HEK293 (cell line): ENCODE results near the gene FOXO1.
A peak's percentile ranks its signal among the peaks of the same experiment; 100 is the strongest.

ENCODE experiments used
- CTCF ChIA-PET: fragments of 350-600 bp; formaldehyde crosslinking; extraction: SDS; loops from one replicate; lab custom pipeline; 2021; ENCODE audit warnings: antibody characterized with exemption; lab: Yijun Ruan, JAX
- POLR2A ChIA-PET: fragments of 300-600 bp; formaldehyde crosslinking; extraction: SDS; loops from one replicate; lab custom pipeline; 2020; ENCODE audit warnings: antibody characterized with exemption, inconsistent platforms; lab: Yijun Ruan, JAX
- H3K27ac ChIP-seq: fragments of 200-500 bp; sonication (Bioruptor generic); 2 replicates; pipeline ENCODE4 v1.5.1; 2014; ENCODE audit warnings: low read depth, low read length, control low read depth, inconsistent platforms; ENCODE audit errors: extremely low read depth
- H3K36me3 ChIP-seq, 2 experiments: fragments of 200-500 bp in 1 of 2; sonication (Bioruptor generic) in 1 of 2; 1 replicate in 1 of 2; 2 replicates in 1 of 2; pipeline ENCODE4 v1.5.1; 2014 to 2017; ENCODE audit warnings: inconsistent platforms in 2 of 2, low read length in 2 of 2; ENCODE audit not compliant: control insufficient read depth in 2 of 2, insufficient read depth in 1 of 2
- H3K4me1 ChIP-seq: fragments of 200-500 bp; sonication (Bioruptor generic); 2 replicates; pipeline ENCODE4 v1.5.1; 2014; ENCODE audit warnings: mild to moderate bottlenecking, low read length, inconsistent platforms; ENCODE audit not compliant: control insufficient read depth, insufficient read depth
- H3K4me3 ChIP-seq: 2 replicates; pipeline ENCODE4 v1.5.1; 2011; ENCODE audit warnings: low read depth, mild to moderate bottlenecking, control low read depth, low read length, moderate library complexity
- H3K9me3 ChIP-seq: fragments of 200-500 bp; sonication (Bioruptor generic); 2 replicates; pipeline ENCODE4 v1.5.1; 2014; ENCODE audit warnings: low read depth, low read length, inconsistent platforms; ENCODE audit not compliant: control insufficient read depth, insufficient read depth
- GLI4 ChIP-seq: fragments of 450-650 bp; formaldehyde crosslinking; IDR thresholded peaks from 2 replicates; pipeline ENCODE4 v1.5.1; 2016; ENCODE audit warnings: missing biosample characterization, missing genetic modification characterization
- HOXC10 ChIP-seq: sonication (generic); formaldehyde crosslinking; IDR thresholded peaks from 2 replicates; pipeline ENCODE4 v1.8.1; 2023; ENCODE audit warnings: mild to moderate bottlenecking, missing genetic modification reagents
- HOXD13 ChIP-seq: sonication (generic); formaldehyde crosslinking; IDR thresholded peaks from 2 replicates; pipeline ENCODE4 v1.8.0; 2022; ENCODE audit warnings: missing genetic modification reagents, borderline replicate concordance
- KLF1 ChIP-seq: fragments of 450-650 bp; formaldehyde crosslinking; IDR thresholded peaks from 2 replicates; pipeline ENCODE4 v1.5.1; 2016; ENCODE audit warnings: missing biosample characterization, missing genetic modification characterization
- KLF10 ChIP-seq: fragments of 450-650 bp; IDR thresholded peaks from 2 replicates; pipeline ENCODE4 v1.5.1; 2018; ENCODE audit warnings: missing biosample characterization, mild to moderate bottlenecking, missing genetic modification characterization
- KLF8 ChIP-seq: fragments of 450-650 bp; formaldehyde crosslinking; IDR thresholded peaks from 2 replicates; pipeline ENCODE4 v1.5.1; 2016; ENCODE audit warnings: missing biosample characterization, missing genetic modification characterization
- OVOL3 ChIP-seq: fragments of 450-650 bp; formaldehyde crosslinking; IDR thresholded peaks from 2 replicates; pipeline ENCODE4 v1.5.1; 2016; ENCODE audit warnings: missing biosample characterization, missing genetic modification characterization
- PRDM2 ChIP-seq: fragments of 450-650 bp; formaldehyde crosslinking; IDR thresholded peaks from 2 replicates; pipeline ENCODE4 v1.5.1; 2016; ENCODE audit warnings: missing biosample characterization, missing genetic modification characterization, borderline replicate concordance
- SETDB1 ChIP-seq: IDR thresholded peaks from one replicate; pipeline ENCODE4 v1.6.1; 2017; ENCODE audit warnings: mild to moderate bottlenecking, low read length, moderate library complexity, mixed read lengths; ENCODE audit not compliant: insufficient read length
- TSHZ1 ChIP-seq: fragments of 450-650 bp; formaldehyde crosslinking; IDR thresholded peaks from 2 replicates; pipeline ENCODE4 v1.5.1; 2016; ENCODE audit warnings: missing biosample characterization, missing genetic modification characterization, borderline replicate concordance
- YY1 ChIP-seq: fragments of 450-650 bp; formaldehyde crosslinking; IDR thresholded peaks from 2 replicates; pipeline ENCODE4 v1.5.1; 2018; ENCODE audit warnings: missing biosample characterization, missing genetic modification characterization
- ZBTB11 ChIP-seq: fragments of 450-650 bp; formaldehyde crosslinking; conservative IDR thresholded peaks from 2 replicates; pipeline ENCODE4 v1.5.1; 2016; ENCODE audit warnings: low read depth, missing biosample characterization, missing genetic modification characterization
- ZEB2 ChIP-seq: fragments of 450-650 bp; formaldehyde crosslinking; IDR thresholded peaks from 2 replicates; pipeline ENCODE4 v1.5.1; 2016; ENCODE audit warnings: missing biosample characterization, missing genetic modification characterization
- ZFP69B ChIP-seq: fragments of 450-650 bp; formaldehyde crosslinking; IDR thresholded peaks from 2 replicates; pipeline ENCODE4 v1.5.1; 2016; ENCODE audit warnings: missing biosample characterization, missing genetic modification characterization
- ZNF132 ChIP-seq: fragments of 450-650 bp; formaldehyde crosslinking; IDR thresholded peaks from 2 replicates; pipeline ENCODE4 v1.5.1; 2017; ENCODE audit warnings: missing biosample characterization, missing genetic modification characterization, borderline replicate concordance
- ZNF335 ChIP-seq: fragments of 450-650 bp; formaldehyde crosslinking; conservative IDR thresholded peaks from 2 replicates; pipeline ENCODE4 v1.5.1; 2016; ENCODE audit warnings: missing biosample characterization, missing genetic modification characterization
- ZNF398 ChIP-seq: fragments of 450-650 bp; formaldehyde crosslinking; IDR thresholded peaks from 2 replicates; pipeline ENCODE4 v1.5.1; 2017; ENCODE audit warnings: missing biosample characterization, missing genetic modification characterization
- ZNF501 ChIP-seq: fragments of 450-650 bp; formaldehyde crosslinking; IDR thresholded peaks from 2 replicates; pipeline ENCODE4 v1.5.1; 2016; ENCODE audit warnings: missing biosample characterization, missing genetic modification characterization
- ZNF596 ChIP-seq: fragments of 450-650 bp; IDR thresholded peaks from 2 replicates; pipeline ENCODE4 v1.5.0; 2018; ENCODE audit warnings: missing biosample characterization, mild to moderate bottlenecking, missing genetic modification characterization, moderate library complexity
- ZNF692 ChIP-seq: fragments of 450-650 bp; formaldehyde crosslinking; IDR thresholded peaks from 2 replicates; pipeline ENCODE4 v1.5.1; 2016; ENCODE audit warnings: missing biosample characterization, missing genetic modification characterization

Gene FOXO1

GRCh38 chr13:40673414-40673813, 7.0 kb upstream of the FOXO1 start (continued):
- no peak for TF ChIP-seq TSHZ1
- TF ChIP-seq ZNF692 (tag by site-specific recombination) = no peak
- TF ChIP-seq KLF1 (tag by site-specific recombination) = no peak

- Histone ChIP-seq H3K4me3 (no peak overlapping the region), H3K27ac (no peak overlapping the region), H3K36me3 (no peaks in the 10 kb centered on the region), H3K9me3 (no peaks in the 10 kb centered on the region), H3K4me1 (peaks cover 12% of the 10 kb centered on the region)
- ChIA-PET POLR2A (interaction anchor here (0.7 kb wide), 2 partner anchors 114 to 524 kb away, joined by 3 read pairs; no protein-coding TSS in a partner anchor), CTCF (interaction anchor here (0.6 to 1.4 kb wide), 4 partner anchors 10 to 731 kb away, joined by 3 read pairs; no protein-coding TSS in a partner anchor)
- 0 out of 2 replicates have a peak, but pooled peaks have one; percentile 6 for TF ChIP-seq ZNF501 (tag by site-specific recombination)
- TF ChIP-seq HOXC10 = no peak
- TF ChIP-seq KLF8 = 0 out of 2 replicates have a peak, but pooled peaks have one; percentile 1
- TF ChIP-seq ZEB2 (tag by site-specific recombination) = no peak
- no peak for TF ChIP-seq PRDM2 (tag by site-specific recombination)
- TF ChIP-seq HOXD13 = no peak
- TF ChIP-seq ZFP69B = no peak
- TF ChIP-seq ZNF596 (tag by site-specific recombination) = no peak
- TF ChIP-seq ZBTB11 (tag by site-specific recombination) = no peak
- 0 out of 2 replicates have a peak, but pooled peaks have one; percentile 6 for TF ChIP-seq KLF10
- TF ChIP-seq ZNF398 (tag by site-specific recombination) = no peak
- no peak for TF ChIP-seq GLI4
- 0 out of 2 replicates have a peak, but pooled peaks have one; percentile 7 for TF ChIP-seq ZNF335 (tag by site-specific recombination)
- TF ChIP-seq YY1 (tag by site-specific recombination) = no peak
- TF ChIP-seq ZNF132 (tag by site-specific recombination) = no peak
- no peak for TF ChIP-seq OVOL3 (tag by site-specific recombination)
- TF ChIP-seq SETDB1 = no peak
These were observed 6.4 kb upstream of the FOXO1 start for GRCh38 chr13:40672765-40673397.
